Activated naive CD4-positive, alpha-beta T cell treated with anti-CD3 and anti-CD28 coated beads, Interleukin-2, amount 50 U/mL, for 24 hours (primary cell): ENCODE results near the gene MAPRE2.
A peak's percentile ranks its signal among the peaks of the same experiment; 100 is the strongest.

Source experiments
- H3K27ac Mint-ChIP-seq: one replicate; pipeline ENCODE4 v1.8.0; 2021; ENCODE audit warnings: mild to moderate bottlenecking, mixed read lengths
- H3K27me3 Mint-ChIP-seq: one replicate; pipeline ENCODE4 v1.8.0; 2021; ENCODE audit warnings: mixed read lengths
- H3K36me3 Mint-ChIP-seq: one replicate; pipeline ENCODE4 v1.8.0; 2021; ENCODE audit warnings: mixed read lengths
- H3K4me1 Mint-ChIP-seq: one replicate; pipeline ENCODE4 v1.8.0; 2021; ENCODE audit warnings: mixed read lengths
- H3K4me3 Mint-ChIP-seq: one replicate; pipeline ENCODE4 v1.8.0; 2021; ENCODE audit warnings: mild to moderate bottlenecking, mixed read lengths
- H3K9me3 Mint-ChIP-seq: one replicate; pipeline ENCODE4 v1.8.0; 2021; ENCODE audit warnings: mixed read lengths

Gene MAPRE2

DNA sequence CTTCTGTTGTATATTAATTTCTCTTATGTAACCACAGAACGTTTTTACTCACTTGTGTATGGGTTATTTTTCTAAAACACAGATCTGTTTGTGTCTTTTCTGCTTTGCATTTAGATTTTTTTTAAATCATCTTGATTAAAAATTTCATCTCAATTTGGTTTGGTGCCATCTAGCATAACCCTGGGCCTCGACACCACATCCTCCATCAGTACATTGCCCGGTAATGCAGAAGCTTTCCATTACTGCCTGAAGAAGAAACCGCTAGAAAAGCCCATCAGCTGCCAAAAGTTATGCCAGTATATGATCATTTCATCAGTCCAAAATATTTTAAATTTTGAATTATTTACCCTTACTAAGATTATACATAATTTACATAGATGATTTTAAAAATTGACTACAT lies 26.2 kb downstream of the MAPRE2 start:
- peaks cover 17% of the 10 kb centered on the region for H3K36me3 Mint-ChIP-seq
- H3K4me3 Mint-ChIP-seq, result no peak overlapping the region
- H3K27me3 Mint-ChIP-seq, result no peaks in the 10 kb centered on the region
- H3K4me1 Mint-ChIP-seq, result peaks cover 74% of the 10 kb centered on the region
- H3K9me3 Mint-ChIP-seq, result no peaks in the 10 kb centered on the region
- H3K27ac Mint-ChIP-seq, result no peak overlapping the region

DNA sequence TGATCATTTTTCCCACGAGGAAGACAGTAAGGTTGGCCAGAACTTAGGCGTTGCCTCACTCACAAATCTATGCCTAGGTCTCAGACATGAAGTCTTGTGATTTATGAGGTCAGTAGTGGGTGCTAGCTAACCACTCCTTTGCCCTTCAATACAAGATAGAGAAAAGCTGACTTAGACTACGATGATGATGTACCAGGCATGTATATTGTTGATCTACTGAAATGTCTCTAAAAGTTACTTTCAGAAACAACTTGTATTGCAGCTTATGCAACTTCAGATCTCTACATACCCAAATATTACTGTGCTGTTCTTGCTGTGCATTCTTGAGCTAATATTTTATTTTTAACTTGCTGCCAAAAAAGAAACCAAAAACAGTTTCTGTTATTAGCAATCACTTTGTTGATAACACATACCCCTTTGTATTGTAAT lies 30.6 kb downstream of the MAPRE2 start:
- H3K4me3 Mint-ChIP-seq, result no peak overlapping the region
- H3K27ac Mint-ChIP-seq, result peak overlapping the region; percentile 76
- H3K9me3 Mint-ChIP-seq, result no peaks in the 10 kb centered on the region
- peaks cover 24% of the 10 kb centered on the region for H3K36me3 Mint-ChIP-seq
- no peaks in the 10 kb centered on the region for H3K27me3 Mint-ChIP-seq
- H3K4me1 Mint-ChIP-seq, result peaks cover 84% of the 10 kb centered on the region

DNA sequence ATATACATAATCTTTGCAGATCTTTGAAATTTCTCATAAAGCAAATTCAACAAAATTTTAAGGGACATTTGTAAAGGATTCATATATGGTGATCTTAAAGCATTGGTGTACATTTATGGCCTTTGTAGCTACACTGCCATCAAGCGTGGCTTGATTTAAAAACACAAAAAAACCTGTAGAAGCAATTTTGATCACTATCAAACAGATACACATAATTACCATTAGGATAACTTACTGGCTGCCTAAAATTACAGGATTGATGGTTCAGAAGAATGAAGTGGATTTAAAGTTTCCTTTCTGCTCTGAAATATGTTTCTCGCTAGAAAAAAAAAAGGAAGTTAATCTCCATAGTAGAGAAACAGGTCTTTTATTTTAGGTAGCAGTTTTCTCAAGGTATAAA lies 31.4 kb downstream of the MAPRE2 start:
- no peaks in the 10 kb centered on the region for H3K27me3 Mint-ChIP-seq
- no peaks in the 10 kb centered on the region for H3K9me3 Mint-ChIP-seq
- H3K27ac Mint-ChIP-seq, result no peak overlapping the region
- peaks cover 84% of the 10 kb centered on the region for H3K4me1 Mint-ChIP-seq
- no peak overlapping the region for H3K4me3 Mint-ChIP-seq
- H3K36me3 Mint-ChIP-seq, result peaks cover 30% of the 10 kb centered on the region

DNA sequence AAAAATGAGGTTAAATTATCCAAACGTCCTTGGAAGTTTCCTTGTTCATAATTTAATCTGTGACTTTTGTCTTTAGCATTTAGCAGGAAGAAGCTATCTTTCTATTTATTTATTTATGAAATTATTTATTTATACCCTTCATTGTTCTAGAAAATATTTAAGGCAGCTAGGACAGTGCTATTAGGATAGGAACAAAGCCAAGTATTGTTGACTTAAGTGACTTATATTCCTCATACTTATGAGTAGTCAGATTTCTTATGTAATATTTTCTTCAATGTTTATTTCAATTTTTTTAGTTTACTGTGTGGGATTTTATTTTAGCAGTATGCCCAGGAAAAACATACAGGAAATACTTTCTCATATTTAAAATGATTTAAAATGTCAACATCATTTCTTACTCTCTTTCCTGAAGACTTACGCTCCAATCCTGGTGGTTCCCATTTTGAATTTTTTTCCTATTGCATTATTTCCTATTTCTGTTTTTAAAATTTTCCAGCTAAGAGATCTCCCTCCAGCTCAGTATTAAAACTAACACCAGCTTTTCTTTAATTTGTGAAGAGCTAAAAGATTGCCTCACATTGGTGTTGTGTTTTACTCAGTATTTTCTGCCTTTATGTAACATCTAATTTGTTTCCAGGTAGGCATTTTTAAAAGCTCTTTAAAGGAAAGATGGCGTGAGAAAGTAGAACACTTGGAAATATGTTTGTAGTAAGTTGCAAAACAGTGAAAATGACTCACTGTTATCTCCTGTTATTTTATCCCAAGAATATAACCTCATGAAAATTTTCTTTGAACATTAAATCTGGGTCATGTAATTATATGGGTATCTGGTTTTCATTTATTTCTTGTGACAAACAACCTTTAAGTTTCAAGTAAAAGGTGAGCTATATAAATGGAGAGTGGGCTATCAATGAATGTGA lies 32.2 kb downstream of the MAPRE2 start:
- Mint-ChIP-seq H3K36me3 (peaks cover 32% of the 10 kb centered on the region), H3K4me3 (no peak overlapping the region), H3K27ac (no peak overlapping the region), H3K9me3 (no peaks in the 10 kb centered on the region), H3K4me1 (peaks cover 86% of the 10 kb centered on the region), H3K27me3 (no peaks in the 10 kb centered on the region)

DNA sequence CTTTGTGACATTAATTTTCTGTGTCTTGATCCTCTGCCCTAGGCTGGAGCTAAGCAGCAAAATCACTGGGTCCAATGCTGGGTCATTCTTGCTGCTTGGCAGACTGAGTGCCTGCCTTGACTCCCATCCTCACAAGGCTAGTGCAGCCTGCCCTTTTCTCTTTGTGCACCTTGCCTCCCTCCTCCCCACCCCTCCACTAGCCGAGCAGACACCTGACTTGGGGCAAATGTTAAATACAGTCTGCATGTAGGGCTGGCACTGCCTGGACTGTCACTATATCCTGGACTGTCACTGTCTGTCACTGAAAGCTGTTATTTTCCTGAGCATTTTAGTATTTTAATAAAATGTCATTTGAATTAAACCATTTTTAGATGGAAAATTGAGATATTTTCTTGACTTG lies 33.4 kb downstream of the MAPRE2 start:
- no peaks in the 10 kb centered on the region for H3K9me3 Mint-ChIP-seq
- H3K27me3 Mint-ChIP-seq, result no peaks in the 10 kb centered on the region
- peaks cover 91% of the 10 kb centered on the region for H3K4me1 Mint-ChIP-seq
- no peak overlapping the region for H3K4me3 Mint-ChIP-seq
- peaks cover 38% of the 10 kb centered on the region for H3K36me3 Mint-ChIP-seq
- H3K27ac Mint-ChIP-seq, result no peak overlapping the region

DNA sequence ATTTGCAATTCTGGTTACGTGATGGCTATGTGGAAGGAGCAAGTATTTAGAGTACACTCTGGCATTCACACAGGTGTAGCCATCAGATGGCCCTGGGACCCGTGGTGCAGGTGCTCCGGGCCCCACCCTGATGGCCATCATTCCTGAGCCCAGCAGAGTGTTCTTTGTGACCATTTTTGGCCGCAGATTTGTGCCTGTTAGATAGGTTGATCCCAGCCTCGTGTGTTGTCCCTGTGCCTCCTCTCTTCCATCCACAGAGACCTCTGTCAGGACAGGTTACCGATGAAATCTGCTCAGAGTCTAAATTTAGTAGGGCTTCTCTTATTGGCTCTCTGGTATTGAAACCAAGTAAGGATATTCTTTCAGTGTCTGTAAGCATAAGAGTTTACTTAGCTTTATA lies 33.9 kb downstream of the MAPRE2 start:
- Mint-ChIP-seq H3K27ac (peak overlapping the region; percentile 46), H3K4me3 (no peak overlapping the region), H3K9me3 (no peaks in the 10 kb centered on the region), H3K36me3 (peaks cover 37% of the 10 kb centered on the region), H3K27me3 (no peaks in the 10 kb centered on the region), H3K4me1 (peaks cover 90% of the 10 kb centered on the region)

DNA sequence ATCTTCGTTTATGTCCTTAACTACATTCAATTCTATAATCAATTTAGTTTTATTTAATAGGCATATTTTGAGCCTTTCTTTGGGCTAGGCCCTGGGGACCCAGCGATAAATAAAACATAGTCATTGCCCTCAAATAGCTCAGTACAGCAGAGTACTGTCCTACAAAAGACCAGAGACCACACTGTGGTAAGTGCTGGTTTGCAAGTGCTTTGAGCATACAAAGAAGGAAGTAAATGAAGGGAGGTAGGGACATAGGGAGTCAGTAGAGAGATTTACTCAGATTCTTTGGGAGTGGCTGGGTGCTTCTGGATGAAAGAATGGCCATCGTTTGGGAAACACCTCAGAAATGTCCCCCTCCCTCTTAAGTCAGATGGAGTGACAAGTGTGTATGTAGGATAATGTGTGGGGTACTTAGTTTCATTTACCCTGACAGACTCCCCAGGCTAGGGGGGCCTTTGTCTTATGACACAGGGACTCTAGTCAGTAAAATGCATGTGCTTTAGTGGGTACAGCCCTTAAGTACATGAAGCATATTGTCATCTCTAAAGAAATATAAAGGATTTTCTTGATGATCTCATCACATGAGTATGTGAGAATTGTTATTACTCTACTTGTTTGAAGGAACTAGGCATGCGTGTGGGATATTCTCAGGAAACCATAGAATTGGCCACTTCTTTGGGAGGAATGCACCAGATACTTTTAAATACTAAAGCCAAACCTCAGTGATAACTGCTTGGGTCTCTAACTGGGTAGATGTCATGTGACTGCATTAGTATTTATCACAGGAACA lies 35.1 kb downstream of the MAPRE2 start:
- Mint-ChIP-seq H3K4me1 (peaks cover 89% of the 10 kb centered on the region), H3K27me3 (no peaks in the 10 kb centered on the region), H3K27ac (no peak overlapping the region), H3K36me3 (peaks cover 32% of the 10 kb centered on the region), H3K9me3 (no peaks in the 10 kb centered on the region), H3K4me3 (no peak overlapping the region)

DNA sequence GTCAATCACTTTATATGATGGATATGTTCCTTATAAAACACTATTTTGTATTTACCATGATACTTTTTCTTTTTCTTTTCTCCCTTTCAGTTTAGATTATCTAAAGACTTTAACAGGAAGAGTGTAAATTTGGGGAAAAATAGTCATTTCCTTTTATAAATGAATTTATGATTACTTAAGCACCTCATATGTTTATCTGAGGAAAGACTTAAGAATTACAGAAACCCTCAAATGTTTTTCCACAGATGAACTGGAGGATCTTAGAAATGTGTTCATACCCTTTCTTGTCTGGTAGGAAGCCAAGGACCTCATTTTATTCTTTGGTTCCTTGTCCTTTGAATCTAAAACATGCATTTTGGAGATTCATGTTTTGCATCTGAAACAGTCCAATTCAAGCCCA lies 36.7 kb downstream of the MAPRE2 start:
- Mint-ChIP-seq H3K4me3 (no peak overlapping the region), H3K36me3 (peaks cover 28% of the 10 kb centered on the region), H3K27ac (no peak overlapping the region), H3K4me1 (peaks cover 86% of the 10 kb centered on the region), H3K27me3 (no peaks in the 10 kb centered on the region), H3K9me3 (no peaks in the 10 kb centered on the region)

DNA sequence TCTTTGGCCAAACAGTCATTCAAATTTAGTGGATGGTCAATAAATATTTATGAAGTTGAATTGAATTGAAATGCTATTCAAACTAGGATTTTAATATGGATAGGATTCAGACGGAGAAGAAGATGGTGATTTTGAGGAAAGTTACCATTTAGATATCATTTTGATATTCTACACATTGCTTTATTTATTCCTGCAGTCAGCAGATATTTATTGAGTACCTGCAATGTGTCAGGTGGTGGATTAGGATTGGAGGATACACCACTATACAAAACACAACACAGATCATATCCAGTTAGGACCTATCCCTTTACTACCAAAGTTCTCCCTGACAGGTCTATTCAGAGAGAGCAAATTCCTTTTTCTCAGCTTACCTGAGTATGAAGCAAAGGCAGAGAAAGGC lies 38.8 kb downstream of the MAPRE2 start:
- H3K36me3 Mint-ChIP-seq, result peaks cover 24% of the 10 kb centered on the region
- H3K4me3 Mint-ChIP-seq, result no peak overlapping the region
- H3K27ac Mint-ChIP-seq, result no peak overlapping the region
- no peaks in the 10 kb centered on the region for H3K27me3 Mint-ChIP-seq
- peaks cover 81% of the 10 kb centered on the region for H3K4me1 Mint-ChIP-seq
- H3K9me3 Mint-ChIP-seq, result no peaks in the 10 kb centered on the region

DNA sequence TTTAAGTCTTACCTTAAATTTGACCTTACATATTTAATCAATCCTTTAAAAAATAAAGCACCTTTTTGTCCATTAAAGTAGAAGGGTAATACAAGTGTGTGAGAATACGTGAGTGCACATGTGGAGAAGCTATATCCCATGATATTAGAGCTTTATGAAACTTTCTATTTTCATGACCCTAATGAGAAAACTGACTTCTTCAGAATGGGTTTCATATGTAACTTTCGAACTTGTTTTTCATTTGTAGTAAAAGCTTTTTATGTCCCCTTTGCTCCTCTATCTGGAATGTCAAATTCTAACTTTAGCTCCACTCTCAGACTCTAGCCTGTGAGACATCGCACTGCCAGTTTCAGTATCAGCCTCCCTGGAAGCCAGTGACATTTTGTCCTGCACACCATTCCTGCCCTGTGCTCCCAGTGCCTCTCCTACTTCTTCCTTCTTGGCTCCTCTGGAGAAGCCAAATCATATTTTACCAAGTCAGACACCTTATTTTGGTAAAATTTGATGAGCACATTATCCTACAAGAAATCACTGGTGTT lies 42.0 kb downstream of the MAPRE2 start:
- Mint-ChIP-seq H3K4me1 (peaks cover 72% of the 10 kb centered on the region), H3K27me3 (no peaks in the 10 kb centered on the region)

DNA sequence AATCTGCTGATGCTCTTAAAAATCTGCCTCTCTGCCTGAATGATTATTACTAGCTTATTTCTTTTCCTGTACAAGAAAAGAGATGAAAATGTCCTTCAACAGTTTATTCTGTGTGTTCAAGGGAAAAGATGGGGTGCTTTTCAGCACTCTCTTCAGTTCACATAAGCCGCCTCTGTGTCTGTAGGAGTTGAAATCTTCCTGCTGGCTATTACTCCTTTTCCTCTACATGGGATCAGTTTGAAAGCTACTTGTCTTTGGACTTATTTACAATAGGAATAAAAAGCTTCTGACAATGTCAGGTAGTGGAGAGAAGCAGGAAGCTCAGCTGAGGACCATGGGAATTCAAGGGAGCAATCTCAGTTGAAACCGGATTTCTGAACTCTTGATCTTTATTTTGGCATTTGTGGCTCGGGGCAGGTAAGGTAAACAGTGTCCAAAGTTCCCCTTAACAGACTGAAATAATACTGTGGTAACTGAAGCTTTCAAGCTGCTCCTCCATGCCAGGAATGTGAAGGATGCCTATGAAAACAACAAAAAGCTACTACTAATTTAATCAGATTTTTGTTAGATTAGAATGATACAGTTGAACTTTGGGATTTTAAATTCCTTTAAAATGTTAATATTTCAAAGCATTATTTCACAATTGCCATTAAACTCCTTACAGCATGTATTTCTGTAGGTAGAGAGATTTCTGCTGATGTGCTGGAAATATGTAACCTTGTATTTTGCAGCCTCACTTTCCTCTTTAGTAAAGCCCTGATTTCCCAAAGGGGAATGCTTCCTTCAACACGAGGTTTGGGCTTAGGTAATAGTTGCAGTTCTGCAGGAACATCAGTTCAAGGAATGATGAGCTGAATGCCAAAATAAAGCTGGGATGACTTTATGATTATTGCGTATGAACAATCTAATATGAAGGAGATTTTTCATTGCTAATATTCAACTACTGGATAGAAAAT lies 43.6 kb downstream of the MAPRE2 start:
- no peak overlapping the region for H3K4me3 Mint-ChIP-seq
- peaks cover 72% of the 10 kb centered on the region for H3K4me1 Mint-ChIP-seq
- no peaks in the 10 kb centered on the region for H3K27me3 Mint-ChIP-seq
- peak overlapping the region; percentile 61 for H3K27ac Mint-ChIP-seq
- H3K36me3 Mint-ChIP-seq, result peaks cover 11% of the 10 kb centered on the region
- no peaks in the 10 kb centered on the region for H3K9me3 Mint-ChIP-seq

More for the DNA sequence above, 42.0 kb downstream of the MAPRE2 start:
- Mint-ChIP-seq H3K4me3 (no peak overlapping the region), H3K9me3 (no peaks in the 10 kb centered on the region), H3K27ac (no peak overlapping the region), H3K36me3 (peaks cover 12% of the 10 kb centered on the region)

DNA sequence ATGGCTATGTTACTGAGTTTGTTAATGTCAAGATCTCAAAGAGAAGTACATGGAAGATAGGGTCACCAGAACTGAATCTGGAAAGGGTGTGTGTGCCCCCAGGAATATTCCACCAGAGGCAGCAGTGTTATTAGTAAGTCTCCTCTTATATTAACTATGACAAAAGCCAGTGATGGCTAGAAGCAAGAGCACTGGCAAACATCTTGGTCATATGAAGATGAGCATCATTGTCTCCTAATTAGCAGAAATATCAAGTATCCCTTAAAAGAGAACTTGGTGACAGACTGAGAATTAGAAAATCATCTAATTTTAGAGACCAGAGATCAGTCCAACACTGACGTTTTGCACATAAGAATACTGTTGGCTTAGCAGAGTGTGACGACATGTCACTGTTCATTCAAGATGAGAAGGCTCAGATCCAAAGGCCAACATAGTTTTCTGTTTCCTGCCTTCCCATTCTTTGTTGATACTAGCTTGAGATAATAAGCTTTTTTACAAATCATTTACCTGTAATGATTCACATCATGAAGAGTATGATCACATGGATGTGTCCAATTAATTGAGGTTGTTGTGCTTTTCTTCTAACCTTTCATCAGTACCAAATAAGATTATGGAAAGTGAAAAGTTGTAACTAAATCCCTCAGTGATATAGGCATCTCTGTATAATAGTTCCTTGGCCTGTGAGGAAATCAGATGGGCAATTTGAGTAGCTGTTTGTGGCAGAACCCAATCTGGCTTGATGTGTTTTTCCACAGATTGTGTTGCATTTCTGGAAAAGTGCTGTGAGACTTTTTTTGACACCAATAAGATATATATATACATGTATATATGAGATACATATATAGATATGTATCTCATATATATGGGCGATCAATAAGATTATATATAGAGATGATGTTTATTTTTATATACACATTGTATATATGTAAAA lies 44.5 kb downstream of the MAPRE2 start:
- Mint-ChIP-seq H3K36me3 (peaks cover 16% of the 10 kb centered on the region), H3K4me1 (peaks cover 77% of the 10 kb centered on the region), H3K27me3 (no peaks in the 10 kb centered on the region), H3K9me3 (no peaks in the 10 kb centered on the region), H3K27ac (no peak overlapping the region), H3K4me3 (no peak overlapping the region)

DNA sequence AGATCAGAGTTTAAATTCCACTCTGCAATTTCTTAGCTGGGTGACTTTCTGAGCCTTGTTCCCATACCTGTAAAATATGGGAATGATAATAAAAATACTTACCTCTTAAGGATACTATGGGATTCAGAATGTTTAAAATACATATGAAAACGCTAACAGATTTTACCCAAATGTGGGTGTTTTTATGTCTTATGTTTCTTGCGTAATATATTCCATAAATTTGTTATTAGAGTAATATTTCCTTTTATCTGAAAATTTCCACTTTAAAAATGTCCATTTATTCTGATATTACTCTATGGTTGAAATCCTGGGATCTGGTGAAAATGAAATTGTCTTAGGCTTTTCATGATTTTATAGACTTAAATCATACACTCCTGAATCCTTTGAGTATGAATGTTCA lies 45.5 kb downstream of the MAPRE2 start:
- no peak overlapping the region for H3K27ac Mint-ChIP-seq
- H3K36me3 Mint-ChIP-seq, result peaks cover 14% of the 10 kb centered on the region
- no peaks in the 10 kb centered on the region for H3K27me3 Mint-ChIP-seq
- peaks cover 67% of the 10 kb centered on the region for H3K4me1 Mint-ChIP-seq
- H3K9me3 Mint-ChIP-seq, result no peaks in the 10 kb centered on the region
- no peak overlapping the region for H3K4me3 Mint-ChIP-seq

DNA sequence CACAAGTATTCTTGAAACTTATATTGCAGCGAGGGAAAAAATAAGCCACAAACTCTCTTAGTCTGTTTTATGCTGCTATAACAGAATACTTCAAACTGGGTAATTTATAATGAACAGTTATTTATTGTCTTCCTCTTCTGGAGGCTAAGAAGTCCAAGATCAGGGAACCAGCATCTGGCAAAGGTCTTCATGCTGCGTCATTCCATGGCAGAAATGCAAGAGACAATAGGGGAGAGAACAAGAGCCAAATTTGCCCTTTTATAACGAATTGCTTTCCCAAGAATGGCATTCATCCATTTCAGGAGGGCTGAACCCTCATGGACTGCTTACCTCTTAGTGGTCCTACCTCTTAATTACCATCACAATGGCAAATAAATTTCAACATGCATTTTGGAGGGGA lies 46.5 kb downstream of the MAPRE2 start:
- Mint-ChIP-seq H3K36me3 (peaks cover 15% of the 10 kb centered on the region), H3K27me3 (no peaks in the 10 kb centered on the region), H3K4me1 (peaks cover 71% of the 10 kb centered on the region)

More for the DNA sequence above, 46.5 kb downstream of the MAPRE2 start:
- no peak overlapping the region for H3K27ac Mint-ChIP-seq
- H3K9me3 Mint-ChIP-seq, result no peaks in the 10 kb centered on the region
- no peak overlapping the region for H3K4me3 Mint-ChIP-seq
